ENCODE data around the gene GP2. TPM values are rescaled to one million over a fixed set of nuclear protein-coding genes. Genes with fewer than 3 reads are reported as not detected.

Gene GP2
- total and polyA plus RNA-seq, 4 donors: 0.09 to 0.31 (median 0.27) TPM

DNA sequence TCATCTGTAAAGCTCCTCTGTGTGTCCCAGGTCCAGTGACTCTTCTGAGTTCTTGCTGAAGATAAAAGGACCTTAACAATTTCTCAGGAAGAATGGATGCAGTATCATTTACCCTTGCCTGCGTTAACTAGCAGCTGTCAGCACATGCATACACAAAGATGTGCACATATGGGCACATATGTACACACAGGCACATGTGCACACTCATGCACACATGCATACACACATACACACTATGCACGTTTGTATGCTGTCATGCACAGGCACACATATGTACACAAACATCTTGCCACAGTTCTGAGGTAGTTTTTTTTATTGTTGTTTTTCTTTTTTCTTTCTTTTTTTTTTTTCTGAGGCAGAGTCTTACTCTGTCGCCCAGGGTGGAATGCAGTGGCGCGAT is 24.9 kb downstream of the GP2 start:
- 63% methylated on average over 5 of the region's 5 CpGs for WGBS
- no peak for TF ChIP-seq HNF4G (IDR thresholded peaks at IDR 0.05)
- no peak for TF ChIP-seq RAD21 (IDR thresholded peaks at IDR 0.05)
- no peak for TF ChIP-seq CTCF (IDR thresholded peaks at IDR 0.05; ENCODE audit: low read depth, low read length, missing input control)
- TF ChIP-seq HNF4A (conservative IDR thresholded peaks at IDR 0.05): no peak
- TF ChIP-seq RXRA (IDR thresholded peaks at IDR 0.05): no peak
- TF ChIP-seq, protein P1, sequence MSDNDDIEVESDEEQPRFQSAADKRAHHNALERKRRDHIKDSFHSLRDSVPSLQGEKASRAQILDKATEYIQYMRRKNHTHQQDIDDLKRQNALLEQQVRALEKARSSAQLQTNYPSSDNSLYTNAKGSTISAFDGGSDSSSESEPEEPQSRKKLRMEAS (IDR thresholded peaks at IDR 0.05): no peak
- no peak for TF ChIP-seq SP1 (IDR thresholded peaks at IDR 0.05)
- TF ChIP-seq FOXA2 (IDR thresholded peaks at IDR 0.05): no peak
- TF ChIP-seq FOXA1 (IDR thresholded peaks at IDR 0.05): no peak
- TF ChIP-seq EGR1 (IDR thresholded peaks at IDR 0.05; ENCODE audit: low read depth in 2 of 2): no peak
- H3K9me3 ChIP-seq (ENCODE audit: control insufficient read depth in 4 of 4, low read length in 3 of 4): no peaks in the 10 kb centered on the region

DNA sequence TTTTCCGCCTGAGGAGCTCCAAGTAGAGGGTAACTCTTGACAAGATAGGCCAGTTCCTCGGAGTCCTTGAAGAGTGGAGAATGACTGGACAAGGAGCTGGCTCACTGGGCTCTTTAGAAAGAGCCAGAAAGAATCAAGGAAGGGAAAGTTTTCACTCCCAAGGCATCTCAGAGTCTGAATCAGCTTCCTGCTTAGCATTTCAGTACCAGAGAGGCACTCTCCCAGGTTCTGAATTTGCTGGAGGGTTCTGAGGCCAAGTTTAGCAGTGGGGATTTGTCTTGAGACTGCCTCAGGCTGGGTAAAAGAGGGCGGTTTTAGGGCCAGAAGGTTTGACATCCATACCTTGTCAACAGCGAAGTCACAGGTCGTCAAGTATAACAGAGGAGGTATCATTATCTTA is 25.5 kb downstream of the GP2 start:
- no peak overlapping the region for H3K9ac ChIP-seq (ENCODE audit: low read depth in 1 of 2, low read length in 2 of 2)
- TF ChIP-seq HNF4G (IDR thresholded peaks at IDR 0.05) (no peak), SP1 (IDR thresholded peaks at IDR 0.05) (no peak), FOXA2 (IDR thresholded peaks at IDR 0.05) (no peak), ATF3 (IDR thresholded peaks at IDR 0.05) (no peak), HNF4A (conservative IDR thresholded peaks at IDR 0.05) (no peak)
- no peaks in the 10 kb centered on the region for H3K36me3 ChIP-seq (ENCODE audit: control insufficient read depth in 4 of 4, insufficient read depth in 3 of 4, low read depth in 1 of 4, low read length in 3 of 4)
- no peaks in the 10 kb centered on the region for H3K9me3 ChIP-seq (ENCODE audit: control insufficient read depth in 4 of 4, low read length in 3 of 4)
- H3K27ac ChIP-seq (ENCODE audit: low read depth in 1 of 2, low read length in 2 of 2): no peak overlapping the region
- peaks cover 0 to 2% (median 0%) of the 10 kb centered on the region in 4 donors for H3K4me1 ChIP-seq (ENCODE audit: control insufficient read depth in 4 of 4, insufficient read depth in 4 of 4, low read length in 3 of 4)
- peaks cover 0 to 12% (median 0%) of the 10 kb centered on the region in 4 donors for H3K27me3 ChIP-seq (ENCODE audit: control insufficient read depth in 4 of 4, insufficient read depth in 4 of 4, low read length in 3 of 4)
- no peak for DNase-seq (ENCODE audit: low spot score)
- H3K4me3 ChIP-seq (ENCODE audit: low read depth in 1 of 3, low read length in 3 of 3): no peak overlapping the region
- 54% methylated on average over 5 of the region's 5 CpGs for WGBS

More for the DNA sequence above, 24.9 kb downstream of the GP2 start:
- Histone ChIP-seq H3K27me3 (ENCODE audit: control insufficient read depth in 4 of 4, insufficient read depth in 4 of 4, low read length in 3 of 4) (peaks cover 0 to 12% (median 0%) of the 10 kb centered on the region in 4 donors), H3K9ac (ENCODE audit: low read depth in 1 of 2, low read length in 2 of 2) (no peak overlapping the region), H3K4me1 (ENCODE audit: control insufficient read depth in 4 of 4, insufficient read depth in 4 of 4, low read length in 3 of 4) (peaks cover 0 to 2% (median 0%) of the 10 kb centered on the region in 4 donors), H3K27ac (ENCODE audit: low read depth in 1 of 2, low read length in 2 of 2) (no peak overlapping the region), H3K4me3 (ENCODE audit: low read depth in 1 of 3, low read length in 3 of 3) (no peak overlapping the region), H3K36me3 (ENCODE audit: control insufficient read depth in 4 of 4, insufficient read depth in 3 of 4, low read depth in 1 of 4, low read length in 3 of 4) (no peaks in the 10 kb centered on the region)
- no peak for DNase-seq (ENCODE audit: low spot score)

- no peaks in the 10 kb centered on the region for H3K9me3 ChIP-seq (ENCODE audit: control insufficient read depth in 4 of 4, low read length in 3 of 4)
- peaks cover 0 to 12% (median 0%) of the 10 kb centered on the region in 4 donors for H3K27me3 ChIP-seq (ENCODE audit: control insufficient read depth in 4 of 4, insufficient read depth in 4 of 4, low read length in 3 of 4)
- no peak overlapping the region for H3K27ac ChIP-seq (ENCODE audit: low read depth in 1 of 2, low read length in 2 of 2)
- DNase-seq (ENCODE audit: low spot score): peak; percentile 47
- H3K36me3 ChIP-seq (ENCODE audit: control insufficient read depth in 4 of 4, insufficient read depth in 3 of 4, low read depth in 1 of 4, low read length in 3 of 4): no peaks in the 10 kb centered on the region
- peaks cover 0 to 2% (median 0%) of the 10 kb centered on the region in 4 donors for H3K4me1 ChIP-seq (ENCODE audit: control insufficient read depth in 4 of 4, insufficient read depth in 4 of 4, low read length in 3 of 4)
- H3K9ac ChIP-seq (ENCODE audit: low read depth in 1 of 2, low read length in 2 of 2): no peak overlapping the region
- no peak overlapping the region for H3K4me3 ChIP-seq (ENCODE audit: low read depth in 1 of 3, low read length in 3 of 3)
- WGBS: 13% methylated on average over 16 of the region's 16 CpGs
- no peak for TF ChIP-seq NR2F2 (IDR thresholded peaks at IDR 0.05)
- no peak for TF ChIP-seq FOXA1 (IDR thresholded peaks at IDR 0.05)
- no peak for TF ChIP-seq ZBTB33 (IDR thresholded peaks at IDR 0.05)
- TF ChIP-seq RAD21 (IDR thresholded peaks at IDR 0.05): peak; percentile 89 to 91
- TF ChIP-seq FOXA2 (IDR thresholded peaks at IDR 0.05): no peak
- TF ChIP-seq, protein P1 (IDR thresholded peaks at IDR 0.05): no peak
- TF ChIP-seq ATF3 (IDR thresholded peaks at IDR 0.05): no peak
- no peak for TF ChIP-seq TAF1 (conservative IDR thresholded peaks at IDR 0.05)
- TF ChIP-seq HNF4G (IDR thresholded peaks at IDR 0.05): no peak
- no peak for TF ChIP-seq GABPA (IDR thresholded peaks at IDR 0.05 in 1 of 2, conservative IDR thresholded peaks at IDR 0.05 in 1 of 2)
- peak in 1 of 2 donors; percentile 18 for TF ChIP-seq HNF4A (conservative IDR thresholded peaks at IDR 0.05)
- peak; percentile 81 for TF ChIP-seq CTCF (IDR thresholded peaks at IDR 0.05; ENCODE audit: low read depth, low read length, missing input control)
- TF ChIP-seq JUND (IDR thresholded peaks at IDR 0.05): no peak
- TF ChIP-seq YY1 (IDR thresholded peaks at IDR 0.05): no peak
- no peak for TF ChIP-seq RXRA (IDR thresholded peaks at IDR 0.05)
These were observed 26.8 kb downstream of the GP2 start for GRCh38 chr16:20300312-20301097.

Data from liver (tissue), 9 donors.